ENCODE results near the gene USP54. TPM values are rescaled to one million over a fixed set of nuclear protein-coding genes. Genes with fewer than 3 reads are reported as not detected.

Gene USP54
- total and polyA plus RNA-seq, 9 of the 15 experiments (the other 6 are each of a cell fraction or from before 2014, with no cell fraction given) = 3.8 to 40.1 (median 16.9) TPM

- H3K36me3 ChIP-seq (ENCODE audit: control insufficient read depth, insufficient read depth, low read length) = peaks cover 16% of the 10 kb centered on the region; the same call in 1 of the 3 replicates
- DNase-seq (ENCODE audit: extremely low read depth in 1 of 4, low spot score in 3 of 4) (peak in 3 of 4 experiments; percentile 97 to 99 (median 97)), ATAC-seq (peak; percentile 90), FAIRE-seq (peak; percentile 95)
- peak within 1 kb of the TSS; percentile 99 for H2AFZ ChIP-seq (ENCODE audit: low read depth, low read length)
- H3K9me3 ChIP-seq (replicated peaks; ENCODE audit: control insufficient read depth, insufficient read depth, low read depth, low read length) = no peaks in the 10 kb centered on the region
- H4K20me1 ChIP-seq (replicated peaks; ENCODE audit: control insufficient read depth, insufficient read depth, low read length) = no peaks in the 10 kb centered on the region
- peak within 1 kb of the TSS; percentile 96 for H3K27ac ChIP-seq (ENCODE audit: extremely low read depth, low read depth, low read length)
- POLR2A ChIA-PET = interaction anchor here (0.5 to 1.9 kb wide), 14 partner anchors 8 to 399 kb away, joined by 3 to 7 read pairs (median 4); partner anchors contain the start of genes DNAJC9 and P4HA1
- CTCF ChIA-PET (ENCODE audit: low intra/inter-chr PET ratio) = no interaction called here
- peaks cover 12 to 18% of the 10 kb centered on the region in 2 experiments for H3K4me1 ChIP-seq (replicated peaks in 1 of 2; ENCODE audit: control insufficient read depth in 2 of 2, insufficient read depth in 2 of 2, low read length in 2 of 2)
- H3K9me1 ChIP-seq (ENCODE audit: control insufficient read depth, insufficient read depth, low read length) = no peaks in the 10 kb centered on the region
- peak within 1 kb of the TSS; percentile 96 for H3K4me3 ChIP-seq
- peak within 1 kb of the TSS; percentile 97 to 98 for H3K9ac ChIP-seq (ENCODE audit: insufficient read depth in 1 of 2, low read depth in 2 of 2, low read length in 2 of 2)
- in situ Hi-C loops (cut with MboI) = no loop called here
- H3K27me3 ChIP-seq (ENCODE audit: control insufficient read depth in 2 of 2, insufficient read depth in 2 of 2, low read length in 2 of 2) = no peaks in the 10 kb centered on the region
- TSS peak; percentile 94 for BruUV-seq (replicated peaks)
- WGBS (ENCODE audit: insufficient coverage, low coverage, missing lambda C conversion rate) = 3% methylated on average over 28 of the region's 28 CpGs
- H3K4me2 ChIP-seq (ENCODE audit: insufficient read depth, low read length) = peak within 1 kb of the TSS; percentile 96
- H3K79me2 ChIP-seq (ENCODE audit: control insufficient read depth, insufficient read depth, low read length) = peaks cover 50% of the 10 kb centered on the region
- intact Hi-C loops (cut with micrococcal nuclease) = loop anchor here (5.0 kb wide), 2 partner anchors 84 to 249 kb away; partner anchors contain the start of genes ANXA7 and DNAJC9
- TF ChIP-seq DDX20 (tag; IDR thresholded peaks at IDR 0.05; ENCODE audit: low read depth) (no peak), STAT6 (CRISPR knock-in tag; IDR thresholded peaks at IDR 0.05) (no peak; the same call in 1 of the 2 replicates), STAT5B (CRISPR knock-in tag; IDR thresholded peaks at IDR 0.05) (no peak), MAFK (IDR thresholded peaks at IDR 0.05; ENCODE audit: low read length) (peak; percentile 5; the same call in 1 of the 2 replicates), ZNF133 (CRISPR knock-in tag; IDR thresholded peaks at IDR 0.05) (no peak), NFATC3 (IDR thresholded peaks at IDR 0.05) (0 out of 2 replicates have a peak, but pooled peaks have one; percentile 37), CREB5 (CRISPR knock-in tag; IDR thresholded peaks at IDR 0.05) (no peak), HLTF (IDR thresholded peaks at IDR 0.05) (no peak), RNF2 (IDR thresholded peaks at IDR 0.05) (peak; percentile 50; the same call in 1 of the 2 replicates), LARP7 (IDR thresholded peaks at IDR 0.05) (no peak), CEBPB (tag; IDR thresholded peaks at IDR 0.05) (no peak), NR2F6 (CRISPR knock-in tag; IDR thresholded peaks at IDR 0.05) (no peak), ZBTB8A (IDR thresholded peaks at IDR 0.05; ENCODE audit: partially characterized antibody) (no peak), NR1H2 (CRISPR knock-in tag; IDR thresholded peaks at IDR 0.05) (no peak), SIX5 (IDR thresholded peaks at IDR 0.05; ENCODE audit: borderline replicate concordance in 1 of 2, insufficient read depth in 1 of 2, low read depth in 1 of 2, low read length in 2 of 2) (no peak), ZHX1 (conservative IDR thresholded peaks at IDR 0.05; ENCODE audit: low read length) (0 out of 2 replicates have a peak, but pooled peaks have one; percentile 26)
Measured at GRCh38 chr10:73495884-73496674, 95.1 kb downstream of the USP54 start, which contains the start of gene PPP3CB. Gene PPP3CB, minus strand, starts transcription at chr10:73496024. Its CDS starts 135 bp downstream, at chr10:73495889.

Data from K562 (cell line).